ENCODE measurements around the gene ZNF2.
A peak's percentile ranks its signal among the peaks of the same experiment; 100 is the strongest.

Gene ZNF2

GRCh38 chr2:95203911-95204310, 38.3 kb downstream of the ZNF2 start:
- TF ChIP-seq, protein P1, sequence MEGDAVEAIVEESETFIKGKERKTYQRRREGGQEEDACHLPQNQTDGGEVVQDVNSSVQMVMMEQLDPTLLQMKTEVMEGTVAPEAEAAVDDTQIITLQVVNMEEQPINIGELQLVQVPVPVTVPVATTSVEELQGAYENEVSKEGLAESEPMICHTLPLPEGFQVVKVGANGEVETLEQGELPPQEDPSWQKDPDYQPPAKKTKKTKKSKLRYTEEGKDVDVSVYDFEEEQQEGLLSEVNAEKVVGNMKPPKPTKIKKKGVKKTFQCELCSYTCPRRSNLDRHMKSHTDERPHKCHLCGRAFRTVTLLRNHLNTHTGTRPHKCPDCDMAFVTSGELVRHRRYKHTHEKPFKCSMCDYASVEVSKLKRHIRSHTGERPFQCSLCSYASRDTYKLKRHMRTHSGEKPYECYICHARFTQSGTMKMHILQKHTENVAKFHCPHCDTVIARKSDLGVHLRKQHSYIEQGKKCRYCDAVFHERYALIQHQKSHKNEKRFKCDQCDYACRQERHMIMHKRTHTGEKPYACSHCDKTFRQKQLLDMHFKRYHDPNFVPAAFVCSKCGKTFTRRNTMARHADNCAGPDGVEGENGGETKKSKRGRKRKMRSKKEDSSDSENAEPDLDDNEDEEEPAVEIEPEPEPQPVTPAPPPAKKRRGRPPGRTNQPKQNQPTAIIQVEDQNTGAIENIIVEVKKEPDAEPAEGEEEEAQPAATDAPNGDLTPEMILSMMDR (IDR thresholded peaks at IDR 0.05; ENCODE audit: borderline replicate concordance, control extremely low read depth, extremely low read depth, insufficient read depth, missing control alignments): no peak
- no peak for DNase-seq (ENCODE audit: low spot score)
- in situ Hi-C loops (cut with MboI; ENCODE audit: low sequenced_read_pairs, unreplicated experiment): no loop called here

DNA sequence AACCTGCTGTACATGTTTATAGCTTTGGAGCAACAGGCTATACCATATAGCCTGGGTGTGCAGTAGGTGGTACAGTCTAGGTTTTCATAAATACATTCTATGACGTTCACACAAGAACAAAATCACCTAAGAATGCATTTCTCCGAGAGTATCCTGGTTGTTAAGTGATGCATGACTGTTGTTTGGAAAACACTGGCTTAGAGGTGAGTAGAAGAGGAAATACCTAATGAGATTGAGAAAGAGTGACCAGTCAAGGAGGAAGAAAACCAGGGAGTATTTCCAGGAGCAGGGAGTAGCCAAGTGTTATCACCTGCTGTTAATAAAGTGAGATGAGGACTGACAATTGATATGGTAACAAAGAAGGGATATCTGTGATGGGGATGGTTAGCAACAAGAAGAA, 38.8 kb downstream of the ZNF2 start:
- in situ Hi-C loops (cut with MboI; ENCODE audit: low sequenced_read_pairs, unreplicated experiment): no loop called here
- no peak for DNase-seq (ENCODE audit: low spot score)
- TF ChIP-seq, protein P1 (IDR thresholded peaks at IDR 0.05; ENCODE audit: borderline replicate concordance, control extremely low read depth, extremely low read depth, insufficient read depth, missing control alignments): no peak

- in situ Hi-C loops (cut with MboI; ENCODE audit: low sequenced_read_pairs, unreplicated experiment): no loop called here
- TF ChIP-seq, protein P1 (IDR thresholded peaks at IDR 0.05; ENCODE audit: borderline replicate concordance, control extremely low read depth, extremely low read depth, insufficient read depth, missing control alignments): no peak
- DNase-seq (ENCODE audit: low spot score): no peak
Measured at GRCh38 chr2:95206096-95206495, 40.5 kb downstream of the ZNF2 start.

DNA sequence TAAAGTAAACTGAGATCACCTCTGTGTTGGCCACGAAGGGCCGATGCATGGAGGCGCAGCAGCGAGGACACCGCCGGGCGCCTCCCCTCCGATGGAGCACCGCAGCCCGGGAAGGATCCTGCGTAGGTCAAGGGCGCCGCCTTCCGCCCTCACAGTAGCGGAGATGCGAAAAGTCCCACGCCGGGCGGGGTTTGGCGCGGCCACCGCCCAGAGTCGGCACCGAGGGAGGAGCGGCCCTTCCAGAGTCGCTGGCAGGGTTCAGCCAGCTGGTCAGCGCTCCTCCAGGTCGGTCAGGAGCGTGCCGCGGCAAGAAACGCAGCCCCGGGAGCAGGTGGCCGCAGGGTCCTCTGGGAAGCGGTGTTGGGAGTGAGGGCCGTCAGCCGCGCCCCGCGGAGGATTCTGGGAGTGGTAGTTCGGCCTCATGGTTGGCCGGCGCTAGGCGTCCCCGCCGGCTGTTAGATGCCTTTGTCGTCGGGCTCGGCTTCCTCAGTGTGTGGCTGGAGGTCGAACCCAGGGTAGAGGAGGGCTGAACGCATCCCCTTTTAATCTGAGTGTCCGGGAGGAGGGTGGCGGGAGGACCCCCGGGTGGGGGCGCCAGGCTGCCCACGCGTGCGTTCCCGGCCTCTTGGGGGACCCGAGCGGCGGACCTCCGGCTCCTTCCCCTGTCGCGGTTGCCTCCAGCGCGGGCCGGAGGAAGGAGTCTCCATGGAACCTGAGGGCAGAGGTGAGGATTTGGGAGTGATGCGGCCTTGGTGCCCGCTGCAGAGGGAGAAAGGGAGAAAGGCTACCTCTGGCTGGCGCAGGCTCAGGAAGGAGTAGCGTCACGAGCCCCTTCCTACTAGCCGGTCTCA, 41.7 kb downstream of the ZNF2 start, which contains the start of gene ZNF892:
TSS of gene ZNF892 (plus strand) at position 411 of the 851 bp plus-strand sequence. CDS start at position 706, 295 bp downstream.
- TF ChIP-seq, protein P1 (IDR thresholded peaks at IDR 0.05; ENCODE audit: borderline replicate concordance, control extremely low read depth, extremely low read depth, insufficient read depth, missing control alignments): peak; percentile 75
- peak; percentile 96 for DNase-seq (ENCODE audit: low spot score)
- in situ Hi-C loops (cut with MboI; ENCODE audit: low sequenced_read_pairs, unreplicated experiment): no loop called here

- in situ Hi-C loops (cut with MboI; ENCODE audit: low sequenced_read_pairs, unreplicated experiment): no loop called here
- TF ChIP-seq, protein P1 (IDR thresholded peaks at IDR 0.05; ENCODE audit: borderline replicate concordance, control extremely low read depth, extremely low read depth, insufficient read depth, missing control alignments): no peak
- no peak for DNase-seq (ENCODE audit: low spot score)
Measured at GRCh38 chr2:95208106-95208505, 42.5 kb downstream of the ZNF2 start.

DNA sequence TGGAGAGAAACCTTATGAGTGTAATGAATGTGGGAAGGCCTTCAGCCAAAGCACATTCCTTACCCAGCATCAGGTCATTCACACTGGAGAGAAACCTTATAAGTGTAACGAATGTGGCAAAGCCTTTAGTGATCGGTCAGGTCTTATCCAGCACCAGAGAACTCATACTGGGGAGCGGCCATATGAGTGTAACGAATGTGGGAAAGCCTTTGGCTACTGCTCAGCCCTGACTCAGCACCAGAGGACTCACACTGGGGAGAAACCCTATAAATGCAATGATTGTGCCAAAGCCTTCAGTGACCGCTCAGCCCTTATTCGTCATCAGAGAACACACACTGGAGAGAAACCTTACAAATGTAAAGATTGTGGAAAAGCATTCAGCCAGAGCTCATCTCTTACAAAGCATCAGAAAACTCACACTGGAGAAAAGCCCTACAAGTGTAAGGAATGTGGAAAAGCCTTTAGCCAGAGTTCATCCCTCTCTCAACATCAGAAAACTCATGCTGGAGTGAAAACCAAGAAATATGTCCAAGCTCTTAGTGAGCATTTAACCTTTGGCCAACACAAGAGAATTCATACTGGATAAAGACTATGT, 49.5 kb downstream of the ZNF2 start:
- TF ChIP-seq, protein P1 (IDR thresholded peaks at IDR 0.05; ENCODE audit: borderline replicate concordance, control extremely low read depth, extremely low read depth, insufficient read depth, missing control alignments): no peak
- in situ Hi-C loops (cut with MboI; ENCODE audit: low sequenced_read_pairs, unreplicated experiment): no loop called here
- no peak for DNase-seq (ENCODE audit: low spot score)
